Endothelial cell (in vitro differentiated cells): Measurements from ENCODE around the gene PUS10. TPM values are rescaled to one million over a fixed set of nuclear protein-coding genes. Genes with fewer than 3 reads are reported as not detected.
A peak's percentile ranks its signal among the peaks of the same experiment; 100 is the strongest.

Experiments
- DNase-seq: peaks from one replicate; pipeline ENCODE4 v3.0.0; 2021; ENCODE audit warnings: low spot score
- H3K27ac Mint-ChIP-seq: one replicate; pipeline ENCODE4 v1.8.0; 2021; ENCODE audit warnings: mixed read lengths, inconsistent platforms; ENCODE audit not compliant: unreplicated experiment
- H3K27me3 Mint-ChIP-seq: one replicate; pipeline ENCODE4 v1.8.0; 2021; ENCODE audit warnings: mild to moderate bottlenecking, moderate library complexity, mixed read lengths, inconsistent platforms; ENCODE audit not compliant: unreplicated experiment
- H3K36me3 Mint-ChIP-seq: one replicate; pipeline ENCODE4 v1.8.0; 2021; ENCODE audit warnings: mild to moderate bottlenecking, low read depth, mixed read lengths, inconsistent platforms; ENCODE audit not compliant: unreplicated experiment
- H3K4me1 Mint-ChIP-seq: one replicate; pipeline ENCODE4 v1.8.0; 2021; ENCODE audit warnings: mild to moderate bottlenecking, mixed read lengths, inconsistent platforms; ENCODE audit not compliant: unreplicated experiment
- H3K4me3 Mint-ChIP-seq: one replicate; pipeline ENCODE4 v1.8.0; 2021; ENCODE audit warnings: mild to moderate bottlenecking, mixed read lengths, inconsistent platforms; ENCODE audit not compliant: unreplicated experiment
- H3K9me3 Mint-ChIP-seq: one replicate; pipeline ENCODE4 v1.8.0; 2021; ENCODE audit warnings: mixed read lengths, inconsistent platforms; ENCODE audit not compliant: unreplicated experiment
- total RNA-seq: library from RNA; stranded (reverse); fragmentation: NEBNext Ultra II Directional; extraction: Animal tissue kit (Norgen Biotek cat#: 25700); gene quantifications from one replicate; pipeline ENCODE4 v1.2.1, GENCODE V29; 2021; ENCODE audit not compliant: unreplicated experiment
- TF ChIP-seq, protein P1 (sequence below): fragments of 200-600 bp; sonication (generic); IDR thresholded peaks from one replicate; pipeline ENCODE4 v1.5.0; 2021; ENCODE audit warnings: antibody characterized with exemption; ENCODE audit not compliant: unreplicated experiment

Gene PUS10
- total RNA-seq, 1 donor from 2014 or later: 8.5 TPM

- Mint-ChIP-seq H3K9me3 (no peaks in the 10 kb centered on the region), H3K27me3 (no peaks in the 10 kb centered on the region), H3K4me3 (no peak overlapping the region), H3K27ac (no peak overlapping the region), H3K4me1 (peaks cover 4% of the 10 kb centered on the region), H3K36me3 (peaks cover 5% of the 10 kb centered on the region)
- TF ChIP-seq, protein P1, sequence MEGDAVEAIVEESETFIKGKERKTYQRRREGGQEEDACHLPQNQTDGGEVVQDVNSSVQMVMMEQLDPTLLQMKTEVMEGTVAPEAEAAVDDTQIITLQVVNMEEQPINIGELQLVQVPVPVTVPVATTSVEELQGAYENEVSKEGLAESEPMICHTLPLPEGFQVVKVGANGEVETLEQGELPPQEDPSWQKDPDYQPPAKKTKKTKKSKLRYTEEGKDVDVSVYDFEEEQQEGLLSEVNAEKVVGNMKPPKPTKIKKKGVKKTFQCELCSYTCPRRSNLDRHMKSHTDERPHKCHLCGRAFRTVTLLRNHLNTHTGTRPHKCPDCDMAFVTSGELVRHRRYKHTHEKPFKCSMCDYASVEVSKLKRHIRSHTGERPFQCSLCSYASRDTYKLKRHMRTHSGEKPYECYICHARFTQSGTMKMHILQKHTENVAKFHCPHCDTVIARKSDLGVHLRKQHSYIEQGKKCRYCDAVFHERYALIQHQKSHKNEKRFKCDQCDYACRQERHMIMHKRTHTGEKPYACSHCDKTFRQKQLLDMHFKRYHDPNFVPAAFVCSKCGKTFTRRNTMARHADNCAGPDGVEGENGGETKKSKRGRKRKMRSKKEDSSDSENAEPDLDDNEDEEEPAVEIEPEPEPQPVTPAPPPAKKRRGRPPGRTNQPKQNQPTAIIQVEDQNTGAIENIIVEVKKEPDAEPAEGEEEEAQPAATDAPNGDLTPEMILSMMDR: no peak
- DNase-seq: no peak
These were observed 59.3 kb downstream of the PUS10 start for GRCh38 chr2:60958800-60959199.

DNA sequence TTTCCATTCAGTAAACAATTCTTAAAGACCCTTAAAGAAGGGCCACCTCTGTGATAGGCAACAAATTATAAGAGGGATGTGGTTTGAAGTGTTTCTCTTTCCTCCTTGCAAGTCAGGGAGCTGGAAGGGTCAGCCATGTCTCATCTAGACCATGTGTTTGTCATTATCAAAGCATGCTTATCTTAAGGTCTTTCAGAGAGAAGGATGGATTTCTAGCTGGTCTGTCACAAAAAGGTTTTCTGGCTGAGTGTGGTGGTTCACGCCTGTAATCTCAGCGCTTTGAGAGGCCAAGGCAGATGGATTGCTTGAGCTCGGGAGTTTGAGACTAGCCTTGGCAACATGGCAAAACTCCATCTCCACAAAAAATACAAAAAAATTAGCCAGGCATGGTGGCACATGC is 59.7 kb downstream of the PUS10 start:
- Mint-ChIP-seq H3K27me3 (no peaks in the 10 kb centered on the region), H3K4me1 (peaks cover 4% of the 10 kb centered on the region), H3K4me3 (no peak overlapping the region), H3K9me3 (no peaks in the 10 kb centered on the region), H3K36me3 (peaks cover 8% of the 10 kb centered on the region), H3K27ac (no peak overlapping the region)
- DNase-seq: no peak
- TF ChIP-seq, protein P1: no peak

- no peak for DNase-seq
- Mint-ChIP-seq H3K4me1 (peaks cover 4% of the 10 kb centered on the region), H3K27ac (no peak overlapping the region), H3K27me3 (no peaks in the 10 kb centered on the region), H3K9me3 (no peaks in the 10 kb centered on the region), H3K4me3 (no peak overlapping the region), H3K36me3 (peaks cover 15% of the 10 kb centered on the region)
- TF ChIP-seq, protein P1: no peak
These were observed 60.4 kb downstream of the PUS10 start for GRCh38 chr2:60957643-60958042.

DNA sequence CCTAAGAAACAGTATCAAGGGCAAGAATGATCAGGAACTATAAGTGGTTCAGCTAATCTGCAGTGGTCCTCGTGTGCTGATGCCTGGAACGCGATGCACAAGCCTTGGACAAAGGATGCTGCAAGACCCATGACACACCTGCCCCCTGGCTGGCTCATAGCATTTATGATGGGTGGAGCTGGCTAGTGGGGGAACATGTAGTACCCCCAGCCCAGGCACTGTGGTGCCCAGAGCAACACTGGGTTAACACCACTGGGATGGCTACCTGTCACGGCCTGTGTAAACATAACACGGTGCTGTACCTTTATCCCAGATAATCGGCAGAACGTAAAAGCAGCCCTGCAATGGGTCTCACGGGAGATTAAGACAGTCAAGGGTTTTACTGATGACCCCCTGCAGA is 60.8 kb downstream of the PUS10 start:
- Mint-ChIP-seq H3K4me1 (peaks cover 4% of the 10 kb centered on the region), H3K9me3 (no peaks in the 10 kb centered on the region), H3K4me3 (peak overlapping the region; percentile 11), H3K36me3 (peaks cover 15% of the 10 kb centered on the region), H3K27me3 (no peaks in the 10 kb centered on the region), H3K27ac (no peak overlapping the region)
- TF ChIP-seq, protein P1: no peak
- DNase-seq: no peak

DNA sequence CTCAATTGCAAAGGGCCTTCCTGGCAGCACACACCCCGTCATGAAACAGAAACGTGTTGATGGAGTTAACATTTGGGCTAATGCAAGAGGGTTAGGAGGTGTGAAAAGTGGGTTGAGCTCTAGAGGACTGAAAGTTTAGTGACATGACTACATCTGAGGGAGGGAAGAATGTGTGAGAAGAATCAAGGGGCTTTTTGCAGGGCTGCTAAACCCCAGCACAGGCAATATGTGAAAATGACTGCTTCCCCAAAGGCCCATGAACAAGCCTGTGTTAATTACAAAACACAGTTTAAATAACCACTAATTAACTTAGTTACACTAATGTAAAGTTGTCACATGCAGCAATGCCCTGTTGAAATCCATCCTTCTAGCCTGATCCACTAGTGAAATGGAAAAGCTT is 63.9 kb downstream of the PUS10 start:
- H3K9me3 Mint-ChIP-seq: no peaks in the 10 kb centered on the region
- TF ChIP-seq, protein P1: no peak
- no peak for DNase-seq
- peaks cover 4% of the 10 kb centered on the region for H3K4me1 Mint-ChIP-seq
- no peak overlapping the region for H3K27ac Mint-ChIP-seq
- peaks cover 15% of the 10 kb centered on the region for H3K36me3 Mint-ChIP-seq
- no peak overlapping the region for H3K4me3 Mint-ChIP-seq
- H3K27me3 Mint-ChIP-seq: no peaks in the 10 kb centered on the region
